Right kidney (tissue), 1 donor: ENCODE data around the gene ABAT.
"Not testable (repeated sequence)": the region's sequence is repeated elsewhere in the genome, so short reads cannot be mapped to it uniquely, and the experiment has no call there.

Experiments used
- DNase-seq: peaks from one replicate; pipeline ENCODE4 v3.0.0-alpha.2; 2016

ABAT gene

DNA sequence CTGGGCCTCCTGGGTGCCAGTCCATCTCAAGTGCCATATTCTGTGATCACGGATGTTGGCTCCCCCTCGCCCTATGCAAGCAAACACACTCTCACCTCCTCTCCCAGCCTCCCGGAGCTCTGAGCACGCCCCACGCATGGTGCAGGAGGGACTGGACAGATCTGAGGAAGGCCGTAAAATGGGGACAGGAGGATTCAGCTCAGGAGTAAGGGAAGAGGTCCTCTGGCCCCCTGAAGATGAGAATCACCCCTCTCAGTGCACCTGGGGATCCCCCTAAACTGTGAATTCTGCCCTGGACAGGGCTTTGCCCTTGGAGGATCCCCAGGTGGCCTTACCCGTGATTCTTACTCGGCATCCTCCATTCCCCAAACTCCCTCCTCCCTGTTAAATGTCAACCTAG lies 107.4 kb downstream of the ABAT start:
- no peak for DNase-seq

DNA sequence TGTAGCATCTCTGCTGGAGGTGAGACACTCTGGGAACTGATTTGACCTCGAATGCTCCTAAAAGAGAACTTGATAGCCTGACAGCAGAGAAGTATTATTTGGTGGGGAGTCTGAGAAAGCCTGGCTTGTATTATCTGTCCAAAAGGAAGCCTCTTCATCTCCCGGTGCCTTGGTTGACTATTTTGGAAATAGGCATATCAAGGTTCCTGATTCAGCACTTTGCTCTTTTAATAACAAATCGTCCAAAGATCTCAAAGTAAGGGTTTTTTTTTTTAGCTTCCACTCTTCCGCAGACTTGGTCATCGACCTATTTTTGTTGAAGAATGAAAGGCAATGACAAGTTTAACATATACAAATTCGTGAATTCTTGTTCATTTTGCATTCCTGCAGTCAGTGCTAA lies 108.3 kb downstream of the ABAT start:
- no peak for DNase-seq

- no peak for DNase-seq
Observed at GRCh38 chr16:8785408-8785807, 111.0 kb downstream of the ABAT start.

DNA sequence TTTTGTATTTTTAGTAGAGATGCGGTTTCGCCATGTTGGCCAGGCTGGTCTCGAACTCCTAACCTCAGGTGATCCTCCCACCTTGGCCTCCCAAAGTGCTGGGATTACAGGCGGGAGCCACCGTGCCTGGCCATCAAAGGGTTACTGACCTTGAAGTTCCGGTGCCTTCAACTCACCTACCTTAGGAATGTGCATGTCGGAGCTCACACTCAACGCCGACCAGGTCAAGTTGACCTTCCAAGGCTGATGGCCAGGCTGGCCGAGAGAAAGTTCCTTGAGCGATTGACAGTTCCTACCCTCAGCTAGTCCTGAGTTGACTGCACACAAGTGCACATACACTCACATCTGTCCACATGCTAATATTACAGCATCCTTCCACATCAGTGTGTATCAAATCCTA lies 111.9 kb downstream of the ABAT start:
- not testable (repeated sequence) for DNase-seq

DNA sequence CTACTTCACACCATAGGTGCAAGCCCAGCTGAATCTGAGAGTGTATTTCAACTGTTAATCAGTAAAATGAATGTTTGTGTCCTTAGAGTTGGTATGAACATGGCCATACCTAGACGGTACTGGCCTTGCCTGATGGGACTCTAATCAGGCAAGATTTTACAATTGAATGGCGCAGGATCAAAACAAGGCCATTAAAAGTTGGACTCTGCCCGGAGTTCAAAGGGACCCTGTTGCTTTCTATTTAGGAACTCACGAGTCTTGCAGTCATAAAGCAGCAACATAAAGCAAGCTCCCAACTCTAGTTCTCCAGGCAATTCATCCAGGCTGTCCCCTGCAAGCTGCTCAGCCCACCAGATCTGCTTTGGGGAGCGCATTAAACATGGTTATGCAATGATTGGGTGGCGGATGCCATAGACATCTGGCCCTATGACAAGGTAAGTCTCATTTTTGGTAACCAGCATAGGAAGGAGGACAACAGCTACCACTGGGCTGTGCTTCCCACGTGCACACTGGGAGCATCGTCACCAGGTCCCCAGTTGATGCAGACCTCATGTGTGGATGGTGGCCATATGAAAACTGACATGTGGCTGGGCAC lies 114.3 kb downstream of the ABAT start:
- peak; percentile 12 for DNase-seq

- no peak for DNase-seq
Observed at GRCh38 chr16:8795091-8795490, 120.7 kb downstream of the ABAT start.

- DNase-seq, result no peak
Observed at GRCh38 chr16:8795818-8796217, 121.4 kb downstream of the ABAT start.

DNA sequence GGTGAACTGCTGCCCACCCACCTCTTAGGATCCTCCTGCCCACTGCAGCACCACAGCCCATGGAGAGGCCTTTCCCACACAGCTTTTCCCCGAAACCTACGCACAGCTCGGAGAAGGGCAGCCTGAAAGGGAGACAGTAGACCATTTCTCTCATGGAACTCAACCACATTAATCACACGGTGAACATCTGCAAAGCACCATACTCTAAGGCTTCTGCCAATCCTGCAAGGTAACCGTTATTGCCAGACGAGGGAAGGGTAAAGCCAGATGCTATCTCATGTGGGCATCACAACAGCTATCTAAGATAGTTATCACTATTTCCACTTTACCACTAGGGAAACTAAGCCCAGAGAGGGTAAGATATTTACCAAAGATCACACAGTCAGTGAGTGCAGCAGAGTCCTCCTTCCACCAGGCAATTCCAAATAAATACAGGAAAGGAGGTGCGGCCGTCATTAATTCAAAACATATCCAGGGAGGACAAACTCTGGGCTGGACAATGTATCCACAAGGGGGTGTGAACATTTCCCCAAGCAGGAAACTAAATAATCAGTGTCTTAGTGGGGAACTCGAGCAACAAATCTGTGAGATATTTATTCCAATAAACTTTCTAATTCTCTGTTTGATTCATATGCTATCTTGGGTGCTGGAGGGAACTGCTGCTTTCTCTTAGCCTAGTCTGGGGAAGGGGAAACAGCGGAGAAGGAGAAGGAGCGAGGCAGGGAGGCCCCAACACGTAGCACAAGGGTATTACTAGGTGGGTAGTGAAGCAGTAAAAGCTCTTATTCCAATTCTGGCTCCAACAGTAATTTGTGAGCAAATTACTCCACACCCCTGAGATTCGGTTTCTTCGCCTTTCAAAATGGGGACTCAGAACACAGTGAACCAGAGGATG lies 122.3 kb downstream of the ABAT start:
- DNase-seq, result no peak

DNA sequence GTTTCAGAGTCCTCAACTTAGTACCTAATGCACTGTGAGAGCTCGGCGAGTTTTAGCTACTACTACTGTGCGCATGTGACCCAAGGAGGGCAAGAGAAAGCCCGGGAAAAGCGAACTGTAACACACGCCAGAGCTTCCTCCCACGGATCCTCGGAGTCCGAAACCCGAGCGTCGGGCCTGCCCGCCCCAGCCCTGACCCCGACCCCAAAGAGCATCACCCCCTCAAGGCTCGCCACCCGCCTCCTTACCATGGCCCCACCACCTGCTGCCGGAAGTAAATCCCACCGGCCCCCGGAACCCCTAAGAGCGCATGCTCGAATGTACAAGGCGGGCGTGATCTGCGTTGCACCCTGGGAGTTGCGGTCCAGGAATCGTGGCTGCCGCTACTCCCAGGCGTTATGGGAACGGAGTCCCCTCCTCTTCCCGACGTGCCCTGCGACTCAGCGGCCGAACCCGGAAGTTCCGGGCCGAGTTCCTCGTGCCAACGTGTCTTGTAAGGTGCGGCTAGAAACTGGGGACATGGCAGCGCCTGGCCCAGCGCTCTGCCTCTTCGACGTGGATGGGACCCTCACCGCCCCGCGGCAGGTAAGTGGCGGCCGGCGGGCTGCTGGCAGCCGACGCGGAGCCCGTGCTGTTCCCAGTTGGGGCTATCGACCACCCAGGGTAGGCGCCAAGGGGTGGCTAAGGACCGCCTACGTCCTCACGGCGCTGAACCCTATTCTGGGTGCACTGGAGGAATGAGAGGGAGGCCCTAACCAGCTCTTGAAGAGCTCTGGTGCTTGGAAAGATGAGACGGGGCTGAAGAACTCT lies 123.2 kb downstream of the ABAT start, which contains the start of the genes PMM2 and TMEM186:
Gene PMM2, plus strand, starts transcription at position 476 of the 810 bp plus-strand sequence. Its CDS starts 44 bp downstream, at position 520.
Gene TMEM186, minus strand, starts transcription at position 276 of the 810 bp plus-strand sequence. Its CDS starts 25 bp downstream, at position 251.
- peak; percentile 70 for DNase-seq

DNA sequence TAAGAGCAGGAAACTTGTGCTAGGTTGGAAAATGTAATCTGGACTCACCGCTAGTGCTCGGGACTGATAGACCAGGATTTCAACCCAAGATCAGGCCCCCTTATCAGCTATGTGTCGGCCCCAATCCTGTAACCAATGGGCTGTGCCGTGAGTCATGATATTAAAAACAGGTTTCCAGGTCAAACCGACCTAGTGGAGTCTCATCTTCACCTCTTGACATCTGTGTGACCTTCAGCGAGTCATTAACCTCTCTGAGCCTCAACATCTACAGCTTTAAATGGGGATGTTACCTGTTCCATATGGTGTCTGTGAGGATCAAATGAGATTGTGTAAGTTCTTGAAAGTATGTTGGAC lies 123.7 kb downstream of the ABAT start:
- DNase-seq, result no peak

- no peak for DNase-seq
Observed at GRCh38 chr16:8798535-8799157, 124.2 kb downstream of the ABAT start.

GRCh38 chr16:8801701-8802100 lies 127.3 kb downstream of the ABAT start:
- DNase-seq, result no peak

- DNase-seq, result not testable (repeated sequence)
Observed at GRCh38 chr16:8803733-8804132, 129.3 kb downstream of the ABAT start.

GRCh38 chr16:8804313-8804712 lies 129.9 kb downstream of the ABAT start:
- no peak for DNase-seq

DNA sequence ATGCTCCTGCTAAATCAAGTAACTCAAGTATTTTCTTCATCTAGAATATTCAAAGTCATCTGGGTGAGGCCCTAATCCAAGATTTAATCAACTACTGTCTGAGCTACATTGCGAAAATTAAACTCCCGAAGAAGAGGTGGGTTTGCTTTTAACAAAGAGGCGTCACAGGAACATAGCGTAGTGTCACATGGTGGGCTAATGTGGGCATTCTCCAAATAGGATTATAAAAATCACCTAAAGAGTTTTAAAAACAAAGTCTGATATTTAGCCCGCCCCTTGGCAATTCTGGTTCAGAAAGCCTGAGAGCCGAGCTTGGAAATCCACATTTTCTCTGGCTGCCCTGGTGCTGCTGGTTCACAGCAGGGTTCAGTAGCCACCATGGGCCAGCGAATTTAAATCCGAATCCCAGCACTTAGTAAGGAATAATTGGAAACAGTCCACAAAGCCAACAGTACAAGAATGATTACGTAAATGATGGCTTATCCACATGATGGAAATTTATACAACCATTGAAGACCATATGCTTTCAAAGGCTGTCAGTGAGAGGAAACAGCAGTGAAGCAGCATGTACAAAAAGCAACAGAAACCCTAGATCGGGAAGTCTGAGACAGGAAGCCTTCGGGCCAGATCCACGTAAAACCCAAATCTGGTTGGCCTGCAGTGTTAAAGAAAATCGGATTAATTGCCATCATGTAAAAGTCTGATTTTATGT lies 132.0 kb downstream of the ABAT start:
- no peak for DNase-seq

- no peak for DNase-seq
Observed at GRCh38 chr16:8807189-8807588, 132.8 kb downstream of the ABAT start.

GRCh38 chr16:8808009-8808408 lies 133.6 kb downstream of the ABAT start:
- no peak for DNase-seq

DNA sequence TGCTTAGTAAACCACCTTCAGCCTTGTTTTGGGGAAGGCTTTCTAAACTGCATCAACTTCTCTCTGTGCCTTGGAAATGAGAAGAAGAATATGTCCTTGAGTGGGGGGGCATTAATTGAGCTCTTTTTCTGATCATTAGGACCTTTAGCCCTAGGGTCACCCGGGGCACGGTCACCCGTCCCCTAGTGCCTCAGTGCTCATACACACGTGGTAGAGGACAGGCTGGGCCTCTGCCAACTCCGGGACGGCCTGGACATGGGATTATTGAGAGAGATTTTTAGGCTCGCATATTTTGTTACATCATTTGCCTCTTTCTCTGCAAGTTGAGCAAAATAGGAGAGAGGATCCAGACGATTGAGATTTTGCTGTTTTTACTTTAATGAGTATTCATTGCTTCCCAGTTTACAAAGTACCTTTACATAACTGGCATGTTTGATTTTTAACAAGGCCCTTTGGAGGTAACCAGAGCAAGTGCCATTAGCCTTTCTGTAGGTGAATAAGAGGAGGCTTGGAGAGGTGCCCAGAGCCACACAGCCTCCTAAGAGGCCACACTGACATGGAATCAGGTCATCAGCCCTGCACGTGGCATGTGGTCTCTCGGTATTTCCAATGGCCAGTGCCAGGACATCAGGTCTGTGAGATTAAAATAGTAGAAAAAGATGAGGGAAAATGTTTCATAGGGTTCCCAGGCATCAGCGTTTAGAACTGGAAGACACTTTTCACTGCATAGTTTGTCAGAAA lies 134.4 kb downstream of the ABAT start:
- DNase-seq, result no peak

GRCh38 chr16:8812162-8812843 lies 137.9 kb downstream of the ABAT start:
- no peak for DNase-seq

DNA sequence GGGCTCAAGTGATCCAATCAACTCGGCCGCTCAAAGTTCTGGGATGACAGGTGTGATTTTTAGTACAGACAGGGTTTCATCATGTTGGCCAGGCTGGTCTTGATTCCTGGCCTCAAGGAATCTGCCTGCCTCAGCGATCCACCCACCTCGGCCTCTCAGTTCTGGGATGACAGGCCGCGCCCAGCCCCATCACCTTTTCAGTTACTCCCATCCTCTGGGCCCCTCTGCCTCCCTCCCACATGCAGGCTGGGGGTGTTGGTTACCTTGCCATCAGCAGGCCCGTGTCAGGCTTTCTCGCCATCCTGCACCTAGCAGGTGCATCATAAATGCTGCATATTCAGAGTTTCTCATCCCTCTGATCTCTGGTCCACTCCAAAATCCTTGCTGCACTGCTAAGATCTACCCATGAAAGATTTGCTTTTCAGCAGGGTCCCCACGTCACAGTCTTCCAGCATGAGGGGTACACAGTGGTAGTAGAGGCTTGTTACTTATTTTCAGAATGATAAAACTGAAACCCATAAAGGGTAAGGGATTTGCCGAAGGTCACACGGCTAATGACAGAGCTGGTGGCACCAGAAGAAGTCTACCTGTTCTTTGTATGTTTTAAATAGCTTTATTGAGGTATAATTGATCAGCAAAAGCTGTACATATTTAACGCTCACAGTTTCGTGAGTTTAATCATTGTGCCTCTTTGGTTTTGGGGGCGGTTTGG lies 139.8 kb downstream of the ABAT start:
- DNase-seq, result no peak
